GM19328 (cell line): ENCODE data around the gene PUS7.
"Not testable (repeated sequence)": the region's sequence is repeated elsewhere in the genome, so short reads cannot be mapped to it uniquely, and the experiment has no call there.

Source experiments
- ATAC-seq: cut with Tn5 transposase; IDR thresholded peaks from one replicate; pipeline ENCODE4 v1.9.1; 2021; ENCODE audit warnings: mild to moderate bottlenecking, moderate library complexity; ENCODE audit not compliant: unreplicated experiment

PUS7 gene

DNA sequence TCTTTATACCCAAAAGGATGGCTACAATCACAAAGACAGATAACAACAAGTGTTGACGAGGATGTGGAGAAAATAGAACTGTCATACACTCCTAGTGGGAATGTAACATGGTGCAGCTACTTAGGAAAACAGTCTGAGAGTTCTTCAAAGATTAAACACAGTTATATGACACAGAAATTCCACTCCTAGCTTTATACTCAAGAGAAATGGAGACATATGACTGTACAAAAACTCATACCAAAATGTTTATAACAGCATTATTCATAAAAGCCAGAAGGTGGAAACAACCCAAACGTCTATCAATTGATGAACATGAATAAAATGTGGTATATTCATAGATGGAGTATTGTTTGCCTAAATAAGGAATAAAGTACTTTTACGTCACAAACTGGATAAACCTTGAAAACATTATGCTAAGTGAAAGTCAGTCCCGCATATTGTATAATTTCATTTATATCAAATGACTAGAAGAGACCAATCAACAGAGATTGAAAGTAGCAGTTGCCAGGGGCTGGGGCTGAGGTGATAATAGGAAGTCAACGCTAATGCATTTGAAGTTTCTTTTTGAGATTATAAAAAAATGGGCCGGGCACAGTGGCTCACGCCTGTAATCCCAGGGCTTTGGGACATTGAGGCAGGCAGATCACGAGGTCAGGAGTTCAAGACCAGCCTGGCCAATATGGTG is 71.8 kb downstream of the PUS7 start:
- no peak for ATAC-seq

- ATAC-seq, result peak; percentile 61
Observed at GRCh38 chr7:105448181-105448580, 73.9 kb downstream of the PUS7 start.

GRCh38 chr7:105444342-105444987 is 77.6 kb downstream of the PUS7 start:
- ATAC-seq, result no peak

- not testable (repeated sequence) for ATAC-seq
Observed at GRCh38 chr7:105442214-105442613, 79.9 kb downstream of the PUS7 start.

DNA sequence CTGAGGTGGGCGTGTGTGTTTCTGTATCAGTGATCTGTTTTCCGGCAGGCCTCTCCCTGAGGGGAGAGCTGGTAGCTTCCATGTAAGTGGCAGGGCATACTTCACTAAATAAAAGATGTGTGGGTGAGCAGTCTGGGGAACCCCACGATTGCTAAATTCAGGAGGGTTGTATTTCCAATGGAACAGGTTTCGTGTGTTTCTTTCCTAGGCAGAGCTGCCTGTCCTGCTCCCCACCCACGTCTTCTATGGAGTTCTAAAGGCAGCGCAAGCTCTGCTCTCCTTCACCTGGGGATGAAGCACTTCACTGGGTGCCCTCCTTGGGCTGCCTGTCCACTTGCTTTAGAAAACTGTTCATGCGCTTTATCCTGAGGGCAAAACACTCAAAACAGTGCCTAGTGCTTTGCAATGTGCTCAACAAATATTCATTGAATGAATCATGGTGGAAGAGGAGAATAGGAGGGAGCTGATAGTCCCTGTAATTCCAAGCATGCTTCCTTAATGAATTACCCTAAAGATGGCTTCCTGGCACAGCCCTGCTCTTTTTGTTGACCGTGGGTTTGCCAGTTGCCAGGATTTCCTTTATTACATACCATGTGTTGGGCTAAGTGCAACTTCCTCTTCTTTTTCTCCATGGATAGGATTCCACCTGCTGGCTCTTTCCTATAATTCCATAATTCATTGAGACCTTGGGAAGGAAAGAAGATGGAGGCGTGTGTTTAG is 82.7 kb downstream of the PUS7 start:
- ATAC-seq, result no peak

GRCh38 chr7:105438847-105439173 is 83.3 kb downstream of the PUS7 start:
- no peak for ATAC-seq

DNA sequence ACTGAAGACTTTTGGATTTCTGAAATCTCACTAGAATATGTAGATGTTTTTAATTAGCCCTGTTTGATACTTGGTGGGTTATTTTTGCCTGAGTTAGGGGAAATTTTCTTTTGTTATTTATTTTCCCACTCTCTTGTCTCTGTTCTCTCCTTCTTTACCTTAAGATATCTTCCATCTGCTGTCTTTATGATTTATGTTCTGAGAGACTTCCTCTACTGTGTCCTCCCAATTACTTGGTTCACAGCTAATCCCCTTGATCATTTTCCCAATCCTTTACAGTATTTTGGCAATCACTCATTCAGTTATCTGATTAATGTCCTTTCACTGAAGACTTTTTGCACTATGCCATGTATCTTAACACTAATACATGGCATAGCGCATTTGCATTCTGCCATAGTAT is 83.8 kb downstream of the PUS7 start:
- ATAC-seq, result no peak

- not testable (repeated sequence) for ATAC-seq
Observed at GRCh38 chr7:105437356-105437755, 84.7 kb downstream of the PUS7 start.

- ATAC-seq, result no peak
Observed at GRCh38 chr7:105429746-105430612, 92.1 kb downstream of the PUS7 start.

- no peak for ATAC-seq
Observed at GRCh38 chr7:105426606-105427146, 95.4 kb downstream of the PUS7 start.

DNA sequence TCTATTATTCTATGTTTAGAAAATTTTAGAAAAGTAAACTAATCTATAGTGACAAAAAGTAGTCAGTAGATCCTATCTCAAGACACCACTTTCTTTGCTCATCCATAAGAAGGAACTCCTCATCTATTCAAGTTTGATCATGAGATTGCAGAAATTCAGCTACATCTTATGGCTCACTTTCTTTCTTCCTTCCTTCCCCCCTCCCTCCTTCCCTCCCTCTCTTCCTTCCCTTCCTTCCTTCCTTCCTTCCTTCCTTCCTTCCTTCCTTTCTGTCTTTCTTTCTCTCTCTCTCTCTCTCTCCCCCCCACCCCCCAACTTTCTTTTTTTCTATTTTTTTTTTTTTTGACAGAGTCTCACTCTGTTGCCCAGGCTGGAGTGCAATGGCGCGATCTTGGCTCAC is 98.1 kb downstream of the PUS7 start:
- ATAC-seq, result no peak

GRCh38 chr7:105413887-105414437 is 108.1 kb downstream of the PUS7 start:
- no peak for ATAC-seq

- ATAC-seq, result not testable (repeated sequence)
Observed at GRCh38 chr7:105410774-105411173, 111.3 kb downstream of the PUS7 start.

GRCh38 chr7:105409775-105410174 is 112.3 kb downstream of the PUS7 start:
- ATAC-seq, result not testable (repeated sequence)

DNA sequence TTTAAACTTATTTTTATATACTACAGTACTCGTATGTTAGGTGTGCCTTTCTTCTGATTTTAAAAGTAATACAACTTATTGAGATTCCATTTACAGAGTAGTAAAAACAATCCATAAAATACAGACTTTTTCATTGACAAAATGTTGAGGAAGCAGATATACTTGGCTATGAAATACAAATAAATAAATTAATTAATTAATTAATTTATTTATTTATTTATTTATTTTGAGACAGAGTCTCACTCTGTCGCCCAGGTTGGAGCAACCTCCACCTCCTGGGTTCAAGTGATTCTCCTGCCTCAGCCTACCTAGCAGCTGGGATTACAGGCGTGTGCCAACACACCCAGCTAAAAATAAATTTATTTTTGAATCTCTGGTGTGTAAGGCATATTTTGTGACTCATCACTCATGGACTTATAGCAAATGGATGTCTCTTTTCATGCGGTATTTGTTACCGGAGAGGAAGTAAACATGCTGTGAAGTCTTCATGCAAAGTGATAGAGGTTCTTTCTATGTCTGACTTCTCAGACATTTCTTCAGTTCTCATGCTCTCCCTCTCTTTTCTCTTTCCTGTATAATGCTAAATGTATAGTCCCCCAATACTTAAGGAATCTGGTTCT is 113.2 kb downstream of the PUS7 start:
- no peak for ATAC-seq
